Central memory CD4-positive, alpha-beta T cell (primary cell): ENCODE measurements around the gene SETBP1.

ENCODE experiments used
- DNase-seq: peaks from one replicate; pipeline ENCODE4 v3.0.0; 2022

SETBP1 gene

DNA sequence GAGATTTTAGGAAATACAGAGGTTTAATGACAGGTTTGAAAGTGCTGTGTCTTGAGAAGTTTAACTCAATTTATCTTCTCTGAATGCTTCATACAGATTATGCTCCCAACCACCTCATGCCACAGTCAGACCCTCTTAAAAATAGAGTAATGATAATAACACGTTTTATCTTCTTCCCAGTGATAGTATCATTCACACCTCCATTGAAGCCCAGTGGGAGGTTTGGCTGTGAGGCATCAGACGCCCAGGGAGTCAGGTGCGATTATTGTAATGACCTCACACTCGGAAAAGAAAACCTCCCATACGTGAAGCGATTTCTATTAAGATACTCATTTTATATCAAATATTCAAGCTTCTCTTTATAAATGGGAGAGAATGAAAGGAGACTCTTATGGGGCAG lies 366.3 kb downstream of the SETBP1 start:
- DNase-seq, result no peak

DNA sequence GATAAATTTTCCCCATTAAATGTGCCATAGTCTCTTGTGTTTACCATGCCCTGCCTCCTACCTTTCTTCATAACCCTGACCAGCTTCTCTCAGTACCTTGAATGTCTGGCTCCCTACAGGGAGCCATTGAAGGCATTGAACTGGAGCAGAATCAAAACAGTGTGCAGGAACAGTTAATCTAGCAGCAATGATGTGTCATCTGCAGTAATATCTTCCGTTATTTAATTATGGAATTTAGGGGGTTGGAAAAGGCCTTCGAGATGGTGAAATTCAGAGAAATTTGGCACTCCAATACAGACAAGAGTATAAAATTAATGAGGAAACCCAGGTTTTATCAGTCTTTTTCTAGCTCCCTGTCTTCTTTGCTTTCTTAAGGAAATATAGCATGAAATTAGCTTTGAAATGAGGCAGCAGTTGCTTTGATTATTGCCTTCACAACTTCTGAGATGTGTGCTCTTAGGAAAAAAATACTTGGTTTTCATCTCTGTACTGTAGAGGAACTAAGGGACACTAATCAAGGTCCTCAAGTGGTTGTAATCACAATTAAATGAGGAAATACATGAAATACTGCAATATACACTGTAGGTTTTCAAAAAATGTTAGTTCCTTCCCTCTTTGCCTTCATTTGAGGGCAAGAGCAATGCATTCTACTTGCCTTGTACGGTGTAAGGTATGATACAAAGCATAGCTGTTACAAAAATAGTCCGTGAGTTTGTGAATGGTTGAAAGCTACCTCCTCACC lies 369.1 kb downstream of the SETBP1 start:
- no peak for DNase-seq

- no peak for DNase-seq
Measured at GRCh38 chr18:45050712-45051601, 370.3 kb downstream of the SETBP1 start.

DNA sequence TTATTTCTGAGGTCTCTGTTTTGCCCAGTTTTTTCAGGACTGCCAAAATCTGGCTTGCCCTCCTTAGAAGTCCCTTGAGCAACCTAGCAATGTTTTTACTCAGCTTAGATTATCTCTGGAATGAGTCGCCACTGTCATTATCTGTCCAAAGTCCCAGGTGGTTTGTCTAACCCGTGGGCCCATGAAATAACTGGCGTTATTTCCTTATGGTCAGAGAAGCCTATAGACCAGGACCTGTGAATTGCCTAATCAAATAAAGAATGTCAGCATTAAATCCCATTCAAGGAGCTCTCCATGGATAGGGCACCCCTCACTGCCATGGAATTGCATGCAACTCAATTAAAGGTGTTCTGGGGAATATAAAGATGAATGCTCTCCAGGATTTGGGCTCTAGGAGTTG lies 373.9 kb downstream of the SETBP1 start:
- no peak for DNase-seq

- no peak for DNase-seq
Measured at GRCh38 chr18:45055811-45056210, 375.1 kb downstream of the SETBP1 start.

- no peak for DNase-seq
Measured at GRCh38 chr18:45056926-45057325, 376.2 kb downstream of the SETBP1 start.

DNA sequence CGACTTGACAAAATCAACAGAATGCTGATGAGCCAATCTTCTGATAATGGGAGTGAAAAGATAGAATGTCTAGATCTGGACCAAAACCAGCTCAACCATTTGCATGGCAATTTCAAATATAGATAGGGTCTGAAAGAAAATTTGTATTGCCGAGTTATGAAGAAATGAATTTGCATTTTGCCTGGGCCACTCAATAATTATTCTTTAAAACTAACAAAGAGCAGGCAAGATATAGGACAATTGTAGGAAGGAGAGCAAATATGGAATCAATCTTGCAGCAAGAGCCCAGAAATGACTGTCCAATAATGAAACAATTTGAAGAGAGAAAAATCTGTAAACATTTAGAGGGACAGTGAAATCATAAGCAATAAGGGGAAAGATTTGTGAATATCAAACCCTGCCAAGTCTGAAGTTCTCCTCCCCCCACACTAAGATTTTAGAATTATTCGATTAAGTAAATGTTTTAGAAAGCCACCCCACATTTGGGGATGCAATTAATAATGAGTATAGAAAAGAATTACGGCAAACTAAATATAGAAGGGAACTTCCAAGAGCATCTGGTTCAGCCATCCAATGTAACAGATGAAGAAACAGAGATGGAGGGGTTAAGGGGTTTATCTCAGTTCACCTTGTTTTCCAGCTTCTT lies 377.4 kb downstream of the SETBP1 start:
- DNase-seq, result no peak

GRCh38 chr18:45059695-45060094 lies 379.0 kb downstream of the SETBP1 start:
- no peak for DNase-seq

- no peak for DNase-seq
Measured at GRCh38 chr18:45060102-45060501, 379.4 kb downstream of the SETBP1 start.

GRCh38 chr18:45061359-45061758 lies 380.7 kb downstream of the SETBP1 start:
- DNase-seq, result no peak

DNA sequence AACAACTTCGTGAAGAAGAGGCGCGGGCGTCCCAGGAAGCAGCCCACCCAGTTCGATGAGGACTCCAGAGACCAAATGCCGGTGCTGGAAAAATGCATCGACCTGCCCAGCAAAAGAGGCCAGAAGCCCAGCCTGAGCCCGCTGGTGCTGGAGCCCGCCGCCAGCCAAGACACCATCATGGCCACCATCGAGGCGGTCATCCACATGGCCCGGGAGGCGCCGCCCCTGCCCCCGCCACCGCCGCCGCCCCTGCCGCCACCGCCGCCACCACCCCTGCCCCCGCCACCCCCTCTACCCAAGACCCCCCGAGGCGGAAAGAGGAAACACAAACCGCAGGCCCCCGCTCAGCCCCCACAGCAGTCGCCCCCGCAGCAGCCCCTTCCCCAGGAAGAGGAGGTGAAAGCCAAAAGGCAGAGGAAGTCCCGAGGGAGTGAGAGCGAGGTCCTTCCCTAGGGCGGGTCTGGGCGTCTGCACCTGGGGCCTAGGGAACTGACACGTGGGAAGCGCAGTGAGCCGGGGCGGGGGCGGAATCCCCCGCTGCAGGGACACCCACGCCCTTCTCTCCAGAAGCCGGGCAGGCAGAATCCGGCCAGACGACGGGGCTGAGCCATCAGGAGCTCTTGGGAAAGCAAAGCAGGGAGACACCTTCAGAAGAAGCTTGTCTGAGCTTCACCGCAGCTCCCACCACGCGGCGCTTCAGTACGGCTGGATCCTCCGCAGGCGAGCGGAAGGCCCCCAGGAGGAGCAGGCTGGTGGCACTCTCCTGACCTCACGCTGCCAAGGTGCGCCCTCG lies 382.8 kb downstream of the SETBP1 start:
- DNase-seq, result no peak

DNA sequence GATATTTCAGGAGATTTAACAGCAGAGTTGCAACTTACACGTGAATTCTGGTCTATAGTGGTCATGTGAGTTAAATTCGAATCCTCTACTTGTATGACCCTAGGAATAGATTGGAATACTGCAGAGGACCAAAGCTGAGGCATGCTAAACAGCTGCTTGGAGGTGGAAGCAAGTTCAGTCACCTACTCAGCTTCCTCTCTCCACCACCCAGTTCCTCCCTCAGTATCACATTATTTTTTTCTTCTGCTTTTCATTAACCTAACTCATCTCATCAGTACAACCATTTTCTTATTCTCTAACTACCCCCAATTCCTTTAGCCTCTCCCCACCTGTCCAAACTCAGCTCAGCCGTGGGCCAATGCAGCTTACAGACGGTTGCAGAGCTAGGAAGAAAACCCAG lies 385.5 kb downstream of the SETBP1 start:
- no peak for DNase-seq

DNA sequence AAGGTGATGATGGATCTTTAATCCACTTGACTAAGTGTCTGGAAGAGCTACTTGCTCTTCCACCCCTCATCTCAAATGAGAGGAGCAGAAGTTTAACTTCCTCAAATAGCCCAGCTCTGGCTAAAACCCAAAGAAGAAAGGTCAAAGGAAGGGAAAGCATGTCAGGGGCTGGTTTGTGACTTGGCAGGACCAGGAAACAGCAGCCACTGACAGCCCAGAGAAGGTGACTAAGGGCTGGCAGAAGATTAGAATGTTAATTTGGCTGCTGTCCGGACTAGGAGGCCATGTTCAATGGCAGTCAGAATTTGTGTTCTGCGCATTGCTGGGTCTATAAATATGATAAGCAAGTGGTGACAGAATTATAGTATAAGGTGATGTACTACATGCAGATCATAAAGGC lies 386.2 kb downstream of the SETBP1 start:
- DNase-seq, result no peak

GRCh38 chr18:45068400-45069094 lies 387.9 kb downstream of the SETBP1 start:
- DNase-seq, result no peak

DNA sequence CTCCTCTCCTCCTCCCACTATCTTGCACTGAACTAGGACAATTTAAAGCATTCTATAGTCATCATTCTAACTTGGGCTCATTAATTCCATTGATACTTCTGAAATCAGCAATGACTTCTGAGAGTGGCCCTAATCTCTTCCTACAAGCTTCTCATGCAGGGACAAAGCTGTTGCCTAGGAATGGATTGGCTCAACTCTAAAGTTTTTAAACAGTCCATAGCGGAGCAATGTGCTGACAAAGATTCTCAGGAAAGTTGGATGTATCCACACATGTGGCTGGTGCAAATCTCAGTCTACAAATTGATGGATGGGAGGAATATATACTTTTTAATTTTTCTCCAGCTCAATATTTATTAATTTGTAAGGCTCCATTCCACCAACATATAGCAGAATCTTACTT lies 388.9 kb downstream of the SETBP1 start:
- DNase-seq, result no peak

DNA sequence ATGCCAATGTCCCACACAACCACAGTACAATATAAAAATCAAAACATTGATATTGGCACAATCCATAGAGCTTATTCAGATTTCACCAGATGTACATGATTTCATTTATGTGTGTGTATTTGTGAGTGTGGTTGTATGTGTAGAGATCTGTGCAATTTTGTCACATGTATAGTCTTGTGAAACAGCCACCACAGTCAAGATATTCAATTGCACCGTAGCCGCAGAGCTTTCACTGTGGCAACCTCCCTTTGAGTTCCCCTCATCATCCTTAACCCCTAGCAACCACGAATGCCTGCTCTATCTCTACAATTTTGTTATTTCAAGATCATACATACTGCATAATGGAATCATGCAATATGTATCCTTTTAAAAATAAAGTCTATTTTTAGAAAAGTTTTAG lies 391.3 kb downstream of the SETBP1 start:
- no peak for DNase-seq

DNA sequence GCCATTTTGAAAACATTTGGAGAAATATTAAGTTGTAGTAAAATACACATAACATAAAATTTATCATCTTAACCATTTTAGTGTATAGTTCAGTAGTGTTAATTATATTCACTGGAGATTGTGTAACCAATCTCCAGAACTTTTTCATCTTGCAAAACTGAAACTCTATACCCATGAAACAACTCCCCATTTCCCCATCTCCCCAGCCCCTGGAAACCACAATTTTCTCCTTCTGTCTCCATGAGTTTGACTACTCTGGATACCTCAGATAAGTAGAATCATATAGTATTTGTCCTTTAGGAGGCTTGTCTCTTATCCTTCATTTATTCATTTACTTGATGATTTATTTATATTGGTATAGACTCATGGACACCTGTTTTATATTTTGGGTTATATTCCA lies 392.9 kb downstream of the SETBP1 start:
- no peak for DNase-seq

- no peak for DNase-seq
Measured at GRCh38 chr18:45081566-45082181, 401.0 kb downstream of the SETBP1 start.

DNA sequence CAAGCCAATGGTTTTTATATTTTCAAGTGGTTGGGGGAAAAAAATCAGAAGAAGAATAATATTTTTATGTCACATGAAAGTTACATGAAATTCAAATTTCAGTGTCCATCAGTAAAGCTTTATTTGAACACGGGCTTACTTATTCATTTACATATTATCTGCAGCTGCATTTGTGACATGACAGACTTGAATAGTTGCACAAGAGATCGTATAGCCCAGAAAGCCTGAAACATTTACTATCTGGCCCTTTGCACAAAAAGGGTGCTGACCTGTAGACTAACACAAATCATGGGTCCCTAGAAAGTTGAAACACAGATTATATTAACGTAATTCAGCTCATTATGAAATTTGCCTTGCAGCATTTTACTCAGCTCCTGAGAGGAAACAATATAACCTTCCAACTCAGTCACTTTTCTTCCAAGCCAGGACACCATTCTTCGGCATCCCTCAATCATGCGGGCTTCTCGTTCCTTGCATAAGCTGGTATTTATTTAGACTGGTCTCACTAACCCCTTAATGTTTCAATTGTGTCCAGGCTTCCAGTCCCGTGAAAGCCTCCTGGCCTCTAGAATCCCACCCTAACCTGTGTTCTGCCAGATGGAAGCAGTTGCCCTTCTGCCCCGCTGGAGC lies 402.7 kb downstream of the SETBP1 start:
- no peak for DNase-seq

GRCh38 chr18:45084206-45084605 lies 403.5 kb downstream of the SETBP1 start:
- DNase-seq, result no peak

DNA sequence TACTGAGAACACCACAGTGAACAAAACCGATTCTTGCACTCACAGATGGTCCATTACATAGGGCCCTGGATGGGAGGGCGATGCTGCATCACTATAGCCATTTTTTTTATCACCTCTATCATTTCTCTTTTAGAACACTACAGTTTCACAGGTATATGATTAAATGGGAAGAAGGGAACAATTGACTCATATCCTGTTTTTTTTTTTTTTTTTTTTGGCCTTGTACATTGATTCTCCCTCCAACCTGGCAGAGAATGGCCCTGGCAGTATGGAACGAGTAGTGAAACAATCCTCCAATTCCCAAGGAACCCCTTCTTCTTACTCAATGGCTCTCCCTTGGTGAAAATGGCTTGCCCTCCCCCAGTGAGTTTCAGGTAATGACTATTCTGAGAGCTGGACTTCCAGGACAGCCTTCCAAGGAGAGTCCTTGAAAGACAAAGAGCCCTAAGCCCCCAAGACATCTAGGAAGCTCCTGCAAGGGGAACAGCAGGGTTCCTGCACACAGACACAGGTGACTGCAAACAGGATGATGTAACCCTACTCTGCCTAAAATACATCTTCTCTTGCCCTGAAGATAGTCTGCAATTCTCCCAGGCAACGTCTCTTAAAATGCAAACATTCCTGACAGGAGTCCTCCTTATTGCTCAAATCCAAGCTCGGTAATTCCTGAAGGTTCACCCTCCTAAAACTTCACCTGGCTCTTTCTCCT lies 405.4 kb downstream of the SETBP1 start:
- DNase-seq, result no peak
